NCI-H2107 treated with DMSO at 0.1 percent for 48 hours (cell line): ENCODE results near the gene TSPAN32.

Source experiments
- DNase-seq: peaks from one replicate; lab custom pipeline; 2025; ENCODE audit not compliant: unreplicated experiment; lab: John Stamatoyannopoulos, UW

Gene TSPAN32

GRCh38 chr11:2302896-2303626 lies 1.2 kb downstream of the TSPAN32 start:
- no peak for DNase-seq

- no peak for DNase-seq
These were observed 2.1 kb downstream of the TSPAN32 start for GRCh38 chr11:2303627-2304505.

GRCh38 chr11:2304506-2305139 lies 2.8 kb downstream of the TSPAN32 start:
- no peak for DNase-seq

GRCh38 chr11:2305140-2305778 lies 3.4 kb downstream of the TSPAN32 start:
- DNase-seq, result peak; percentile 3

- no peak for DNase-seq
These were observed 4.1 kb downstream of the TSPAN32 start for GRCh38 chr11:2305788-2306451.

GRCh38 chr11:2306452-2306823 lies 4.6 kb downstream of the TSPAN32 start:
- DNase-seq, result no peak

GRCh38 chr11:2306877-2307500 lies 5.2 kb downstream of the TSPAN32 start:
- DNase-seq, result no peak

GRCh38 chr11:2307501-2308331 lies 5.9 kb downstream of the TSPAN32 start:
- no peak for DNase-seq

- no peak for DNase-seq
These were observed 6.9 kb downstream of the TSPAN32 start for GRCh38 chr11:2308713-2309112.

GRCh38 chr11:2309251-2310072 lies 7.6 kb downstream of the TSPAN32 start:
- no peak for DNase-seq

- no peak for DNase-seq
These were observed 8.4 kb downstream of the TSPAN32 start for GRCh38 chr11:2310073-2310785.

- DNase-seq, result no peak
These were observed 9.1 kb downstream of the TSPAN32 start for GRCh38 chr11:2310786-2311352.

- no peak for DNase-seq
These were observed 9.7 kb downstream of the TSPAN32 start for GRCh38 chr11:2311353-2312133.

- no peak for DNase-seq
These were observed 10.6 kb downstream of the TSPAN32 start for GRCh38 chr11:2312232-2313042.

GRCh38 chr11:2313051-2313951 lies 11.5 kb downstream of the TSPAN32 start:
- no peak for DNase-seq
